T-helper 17 cell (primary cell): ENCODE data around the gene PLD2. TPM values are rescaled to one million over a fixed set of nuclear protein-coding genes. Genes with fewer than 3 reads are reported as not detected.

Experiments
- ATAC-seq: fragments of 150-1000 bp; cut with Tn5 transposase; 2 replicates; pipeline ENCODE4 v1.10.0; 2021; ENCODE audit warnings: mild to moderate bottlenecking, moderate library complexity
- DNase-seq, 3 donors: peaks; one replicate each; pipeline versions ENCODE4 v3.0.0 to v3.0.0-alpha.2; 2020 to 2021
- H3K9me3 ChIP-seq: one replicate; pipeline ENCODE4 v1.7.0; 2013; ENCODE audit warnings: low read length, mild to moderate bottlenecking; ENCODE audit not compliant: control insufficient read depth, poor library complexity, severe bottlenecking
- H3K27ac Mint-ChIP-seq: one replicate; pipeline ENCODE4 v1.8.0; 2022; ENCODE audit warnings: mild to moderate bottlenecking, moderate library complexity, mixed read lengths
- H3K27me3 Mint-ChIP-seq: one replicate; pipeline ENCODE4 v1.8.0; 2022; ENCODE audit warnings: mixed read lengths
- H3K36me3 Mint-ChIP-seq: one replicate; pipeline ENCODE4 v1.8.0; 2022; ENCODE audit warnings: low read depth, mixed read lengths
- H3K4me1 Mint-ChIP-seq: one replicate; pipeline ENCODE4 v1.8.0; 2022; ENCODE audit warnings: mild to moderate bottlenecking, mixed read lengths
- H3K4me3 Mint-ChIP-seq: one replicate; pipeline ENCODE4 v1.8.0; 2022; ENCODE audit warnings: mild to moderate bottlenecking, moderate library complexity, mixed read lengths
- total RNA-seq, 4 donors: library from RNA in 2 of 4; stranded (reverse) in 2 of 4; gene quantifications; one replicate each; pipeline ENCODE4 v1.2.3 and lab custom pipeline; 2022 to 2026

The PLD2 gene
- total RNA-seq, 2 donors from 2014 or later, result 30.6 to 32.8 TPM

DNA sequence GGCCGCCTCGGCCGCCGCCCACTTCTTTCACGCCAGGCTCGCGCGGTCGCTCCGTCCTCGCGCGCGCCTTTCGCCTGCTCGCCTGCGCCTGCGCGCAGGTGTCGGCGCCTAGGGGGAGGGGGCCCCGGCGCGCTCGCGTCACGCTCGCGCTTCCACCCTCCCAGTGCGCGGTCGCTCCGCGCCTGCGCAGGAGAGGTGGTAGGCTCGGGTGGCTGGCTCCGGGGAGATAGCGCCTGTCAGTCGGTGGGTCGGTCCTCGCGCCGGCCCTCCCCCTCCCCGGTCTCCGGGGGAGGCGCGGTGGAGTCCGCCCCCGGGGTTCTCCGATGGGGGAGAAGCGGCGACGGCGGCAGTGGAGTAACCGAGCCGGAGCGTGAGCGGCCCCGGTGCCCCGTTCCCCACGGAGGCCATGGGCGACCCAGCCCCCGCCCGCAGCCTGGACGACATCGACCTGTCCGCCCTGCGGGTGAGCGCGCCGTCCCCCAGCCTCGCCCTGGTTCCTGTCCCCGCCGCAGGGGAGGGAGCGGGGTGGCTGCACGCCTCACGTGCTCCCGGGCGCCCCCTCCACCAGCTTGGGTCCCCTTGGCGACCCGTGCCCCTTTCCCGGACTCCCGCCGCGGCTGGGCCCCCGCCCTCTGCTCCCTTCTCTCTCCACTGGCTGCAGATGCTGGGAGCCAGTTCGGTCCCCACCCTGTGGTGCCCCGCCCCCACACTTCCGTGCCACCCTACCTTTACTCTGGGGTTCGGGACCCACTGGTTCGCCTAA, 26.4 kb downstream of the PLD2 start, which contains the start of gene MINK1:
Gene MINK1 (plus strand): TSS at position 163 of the 763 bp plus-strand sequence. CDS start 244 bp downstream, at position 407.
- H3K9me3 ChIP-seq, result no peaks in the 10 kb centered on the region
- H3K27ac Mint-ChIP-seq, result peak within 1 kb of the TSS; percentile 94
- H3K4me3 Mint-ChIP-seq, result peak within 1 kb of the TSS; percentile 99
- DNase-seq (peak; percentile 81 to 91 (median 90)), ATAC-seq (peak; percentile 88)
- H3K27me3 Mint-ChIP-seq, result no peaks in the 10 kb centered on the region
- peaks cover 33% of the 10 kb centered on the region for H3K4me1 Mint-ChIP-seq
- H3K36me3 Mint-ChIP-seq, result peaks cover 8% of the 10 kb centered on the region

DNA sequence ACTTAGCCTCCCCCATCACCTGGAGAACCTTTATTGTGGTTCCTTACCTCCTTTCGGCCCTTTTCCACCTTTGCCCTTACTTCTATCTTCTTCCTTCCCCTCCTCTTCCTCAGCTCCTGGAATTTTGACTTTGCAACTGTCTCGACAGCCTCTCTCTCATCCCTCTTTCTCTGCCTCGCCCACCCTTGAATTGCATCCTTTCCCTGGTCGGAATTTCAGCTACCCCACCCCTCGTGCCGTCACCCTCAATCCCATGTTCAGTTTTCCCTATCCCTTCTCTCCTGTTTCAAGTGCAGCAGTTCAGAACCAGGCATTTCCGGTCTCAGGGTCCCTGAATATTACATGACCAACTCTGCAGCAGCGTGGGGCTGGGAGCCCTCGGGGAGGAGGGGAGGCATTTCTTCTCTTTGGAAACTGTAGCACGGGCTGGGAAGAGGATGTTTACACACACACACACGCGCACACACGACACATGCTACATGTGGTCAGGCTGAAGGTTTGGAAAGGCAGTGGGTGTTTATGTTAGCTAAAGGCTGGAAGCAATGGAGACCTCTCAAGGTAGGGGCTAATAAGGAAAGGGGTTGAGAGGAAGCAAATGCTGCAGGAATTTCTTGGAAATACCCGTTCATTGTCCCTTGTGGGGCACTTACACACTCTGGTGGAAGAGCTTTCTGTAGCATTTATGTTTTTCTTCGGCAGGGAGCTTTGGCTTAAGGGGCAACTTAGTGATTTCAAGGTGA, 27.2 kb downstream of the PLD2 start:
- no peaks in the 10 kb centered on the region for H3K9me3 ChIP-seq
- Mint-ChIP-seq H3K27me3 (no peaks in the 10 kb centered on the region), H3K36me3 (peaks cover 8% of the 10 kb centered on the region), H3K4me3 (peak overlapping the region; percentile 99), H3K4me1 (peaks cover 34% of the 10 kb centered on the region), H3K27ac (peak overlapping the region; percentile 94)
- no peak for DNase-seq
- ATAC-seq, result no peak

DNA sequence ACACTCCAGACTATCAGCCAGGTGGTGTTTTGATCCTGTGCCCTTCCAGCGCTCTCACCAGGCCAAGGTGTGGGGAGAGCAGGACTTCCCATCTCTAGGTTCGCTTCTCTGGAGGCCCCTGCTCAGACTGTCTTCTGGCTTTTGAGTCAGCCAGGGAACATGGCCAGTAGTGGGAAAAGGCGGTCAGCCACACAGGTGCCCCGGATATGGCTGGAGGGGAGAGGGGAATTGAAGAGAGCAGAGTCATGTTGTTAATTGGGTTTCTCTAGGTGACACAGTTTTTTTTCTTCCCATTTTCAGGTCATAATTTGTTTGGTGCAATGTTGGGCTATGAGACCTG, 27.7 kb downstream of the PLD2 start:
- Mint-ChIP-seq H3K4me3 (peak overlapping the region; percentile 99), H3K36me3 (peaks cover 8% of the 10 kb centered on the region), H3K27me3 (no peaks in the 10 kb centered on the region), H3K4me1 (peaks cover 39% of the 10 kb centered on the region), H3K27ac (peak overlapping the region; percentile 94)
- no peak for DNase-seq
- no peaks in the 10 kb centered on the region for H3K9me3 ChIP-seq
- no peak for ATAC-seq

DNA sequence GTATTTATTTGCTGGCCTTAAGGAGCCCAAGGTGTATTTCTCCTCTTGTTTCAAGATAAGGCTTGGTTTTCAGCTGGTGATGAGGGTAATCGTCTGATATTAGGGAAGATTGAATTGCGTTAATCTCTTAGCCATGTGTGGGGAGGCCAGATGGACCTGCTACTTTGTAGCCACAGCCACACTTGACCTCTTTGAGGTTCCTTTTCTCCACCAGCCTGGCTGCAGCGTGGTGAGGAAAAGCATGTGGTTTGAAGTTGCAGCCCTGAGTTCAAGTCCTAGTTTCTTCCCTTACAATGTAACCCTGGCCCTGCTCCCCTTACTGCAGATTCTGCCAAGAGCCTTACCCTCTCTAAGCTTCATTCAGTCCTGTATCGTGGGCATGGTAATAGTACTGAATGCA, 29.3 kb downstream of the PLD2 start:
- ATAC-seq (no peak), DNase-seq (no peak)
- Mint-ChIP-seq H3K27me3 (no peaks in the 10 kb centered on the region), H3K4me1 (peaks cover 55% of the 10 kb centered on the region), H3K4me3 (peak overlapping the region; percentile 68), H3K36me3 (peaks cover 8% of the 10 kb centered on the region), H3K27ac (peak overlapping the region; percentile 94)
- H3K9me3 ChIP-seq, result no peaks in the 10 kb centered on the region

DNA sequence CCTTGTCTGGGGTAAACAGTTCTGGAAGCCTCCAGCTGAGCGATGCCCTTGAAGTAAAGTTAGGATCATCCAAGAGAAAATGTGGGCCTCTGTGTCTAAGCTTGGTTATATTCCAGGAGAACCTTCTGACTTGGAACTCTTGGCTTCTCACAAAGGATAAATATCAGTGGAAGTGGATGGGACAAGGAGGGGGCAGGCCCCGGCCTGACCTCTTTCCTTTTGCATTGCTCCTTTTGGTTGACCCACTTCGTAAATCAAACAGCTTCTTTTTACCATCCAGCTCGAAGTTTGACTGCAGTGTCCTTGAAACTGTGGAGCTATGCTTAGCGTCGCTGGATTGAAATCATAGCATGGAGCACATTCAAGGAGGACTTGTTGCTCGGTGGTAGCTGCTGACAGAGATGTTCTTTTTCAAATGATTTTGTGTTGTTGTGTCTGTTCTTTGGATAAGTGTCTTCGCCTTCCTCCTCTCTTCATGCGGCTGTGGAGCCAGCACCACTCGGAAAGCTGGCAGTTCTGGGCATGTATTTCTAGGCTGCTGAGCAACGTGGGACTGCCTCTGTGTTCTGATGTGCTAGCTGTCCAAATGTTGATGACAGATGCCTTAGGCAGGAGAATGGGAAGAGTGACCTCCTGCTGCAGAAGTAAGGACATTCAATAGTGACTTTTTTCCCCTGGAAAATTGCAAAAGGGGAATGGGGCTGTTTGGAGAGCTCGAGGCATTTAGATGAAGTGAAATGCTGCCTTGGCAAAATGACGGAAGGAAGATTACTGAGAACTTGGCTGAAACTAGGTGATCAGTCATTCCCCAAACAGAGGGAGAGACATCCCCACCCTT, 30.7 kb downstream of the PLD2 start:
- H3K4me1 Mint-ChIP-seq, result peaks cover 60% of the 10 kb centered on the region
- ATAC-seq (no peak), DNase-seq (no peak)
- H3K4me3 Mint-ChIP-seq, result no peak overlapping the region
- H3K27me3 Mint-ChIP-seq, result no peaks in the 10 kb centered on the region
- H3K27ac Mint-ChIP-seq, result peak overlapping the region; percentile 68
- no peaks in the 10 kb centered on the region for H3K9me3 ChIP-seq
- H3K36me3 Mint-ChIP-seq, result peaks cover 8% of the 10 kb centered on the region

DNA sequence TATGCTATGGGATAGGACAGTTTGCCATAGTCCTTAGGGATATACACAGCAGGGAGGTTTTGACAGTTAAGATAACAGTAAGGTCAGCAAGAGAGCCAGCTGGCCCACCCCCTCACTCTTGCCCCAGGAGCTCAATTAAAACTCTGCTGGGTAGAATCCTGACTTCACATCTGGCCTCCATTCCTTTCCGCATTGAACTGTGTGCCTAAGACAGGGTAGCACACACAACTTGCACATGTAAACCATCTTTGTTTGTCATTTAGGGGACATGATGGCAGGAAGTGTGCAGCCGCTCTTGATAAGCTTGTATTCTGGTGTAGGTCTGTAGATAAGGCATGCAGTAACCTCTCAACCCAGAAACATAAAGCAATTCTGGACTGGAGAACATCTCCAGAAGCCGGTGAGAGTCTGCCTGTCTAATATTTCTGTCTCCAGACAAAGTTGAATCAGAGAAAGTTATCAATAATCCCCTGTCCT, 31.4 kb downstream of the PLD2 start:
- no peaks in the 10 kb centered on the region for H3K9me3 ChIP-seq
- Mint-ChIP-seq H3K27me3 (no peaks in the 10 kb centered on the region), H3K4me3 (no peak overlapping the region), H3K36me3 (peaks cover 8% of the 10 kb centered on the region), H3K27ac (peak overlapping the region; percentile 68), H3K4me1 (peaks cover 61% of the 10 kb centered on the region)
- DNase-seq (no peak), ATAC-seq (no peak)

DNA sequence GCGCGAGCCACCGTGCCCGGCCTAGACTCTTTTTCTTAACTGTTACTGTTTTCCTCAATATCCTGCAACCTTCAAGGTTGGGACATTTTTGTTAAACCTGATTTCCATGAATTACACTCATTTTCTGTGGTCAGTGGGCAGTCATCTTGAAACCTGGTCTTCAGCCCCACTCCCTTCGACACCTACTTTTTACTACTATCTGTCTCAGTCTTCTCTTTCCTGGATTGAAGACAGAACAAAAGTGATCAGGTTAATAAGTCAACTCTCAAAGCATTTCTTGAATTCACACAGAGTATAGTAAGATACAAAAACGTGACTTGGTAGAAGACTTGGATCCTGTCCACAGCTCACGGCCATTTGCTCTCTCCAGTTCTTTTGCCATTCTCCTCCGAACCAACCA, 32.3 kb downstream of the PLD2 start:
- no peak overlapping the region for H3K4me3 Mint-ChIP-seq
- peak overlapping the region; percentile 94 for H3K27ac Mint-ChIP-seq
- ATAC-seq (no peak), DNase-seq (no peak)
- no peaks in the 10 kb centered on the region for H3K27me3 Mint-ChIP-seq
- no peaks in the 10 kb centered on the region for H3K9me3 ChIP-seq
- peaks cover 4% of the 10 kb centered on the region for H3K36me3 Mint-ChIP-seq
- H3K4me1 Mint-ChIP-seq, result peaks cover 56% of the 10 kb centered on the region

DNA sequence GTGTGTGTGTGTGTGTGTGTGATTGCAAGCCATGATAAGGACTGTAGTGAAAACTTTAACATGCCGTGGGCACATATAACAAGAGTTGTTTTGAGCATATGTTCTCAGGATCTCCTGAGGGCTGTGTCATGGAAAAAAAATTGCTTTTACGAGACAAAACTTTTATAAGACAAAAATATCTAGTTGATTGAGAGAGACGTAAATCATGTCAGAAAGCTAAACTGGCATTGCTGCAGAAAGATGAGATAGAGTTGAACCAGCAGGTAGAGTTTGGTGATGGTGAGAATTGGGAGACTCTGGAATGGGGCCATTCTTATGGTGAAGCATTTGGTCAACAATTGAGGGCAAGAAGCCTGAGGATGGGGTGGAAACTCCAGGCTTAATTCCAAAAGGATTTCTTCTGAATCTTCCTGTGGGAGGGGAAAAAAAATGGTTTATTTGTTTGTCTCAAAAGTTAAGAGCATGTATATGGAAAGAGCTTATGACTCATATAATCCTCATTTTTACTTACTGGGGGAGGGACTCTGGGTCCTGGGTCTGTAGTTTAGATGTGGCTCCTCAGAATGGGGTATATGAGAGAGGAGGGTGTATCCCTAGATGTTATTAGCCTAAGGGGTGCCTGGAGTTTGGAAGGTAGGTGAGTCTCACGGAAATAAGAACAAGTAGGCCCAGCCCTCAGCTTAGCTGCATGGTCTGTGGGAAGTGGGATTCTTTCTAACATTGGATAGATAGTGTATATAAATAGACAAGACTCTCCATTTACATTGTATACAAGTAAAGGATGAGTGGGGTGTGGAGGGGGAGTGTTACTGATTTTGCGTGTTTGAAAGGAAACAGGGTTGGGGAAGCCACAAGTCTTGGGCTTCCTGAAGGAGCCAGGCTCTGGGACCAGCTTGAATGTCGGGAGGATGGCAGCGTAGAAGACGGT, 33.3 kb downstream of the PLD2 start:
- Mint-ChIP-seq H3K36me3 (peaks cover 3% of the 10 kb centered on the region), H3K27me3 (no peaks in the 10 kb centered on the region), H3K4me3 (peak overlapping the region; percentile 60), H3K4me1 (peaks cover 54% of the 10 kb centered on the region), H3K27ac (peak overlapping the region; percentile 94)
- DNase-seq (no peak), ATAC-seq (peak; percentile 9)
- H3K9me3 ChIP-seq, result no peaks in the 10 kb centered on the region

DNA sequence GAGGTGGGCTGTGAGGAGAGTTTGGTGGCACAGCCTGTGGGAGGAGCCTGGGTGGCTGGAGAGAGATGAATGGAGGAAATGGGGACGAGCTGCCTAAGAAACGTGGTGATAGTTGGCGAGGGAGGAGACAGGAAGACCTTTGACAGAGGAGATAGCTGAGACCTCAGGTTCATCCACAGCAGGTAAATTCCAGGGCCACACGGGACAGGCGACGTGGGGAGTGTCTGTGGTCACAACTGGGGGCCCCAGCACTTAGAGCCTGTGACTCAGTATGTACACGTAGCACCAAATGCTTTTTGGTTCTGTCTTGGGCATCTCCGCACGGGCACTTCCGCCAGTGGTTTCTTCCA, 33.9 kb downstream of the PLD2 start:
- H3K4me1 Mint-ChIP-seq, result peaks cover 54% of the 10 kb centered on the region
- DNase-seq, result no peak
- H3K27me3 Mint-ChIP-seq, result no peaks in the 10 kb centered on the region

DNA sequence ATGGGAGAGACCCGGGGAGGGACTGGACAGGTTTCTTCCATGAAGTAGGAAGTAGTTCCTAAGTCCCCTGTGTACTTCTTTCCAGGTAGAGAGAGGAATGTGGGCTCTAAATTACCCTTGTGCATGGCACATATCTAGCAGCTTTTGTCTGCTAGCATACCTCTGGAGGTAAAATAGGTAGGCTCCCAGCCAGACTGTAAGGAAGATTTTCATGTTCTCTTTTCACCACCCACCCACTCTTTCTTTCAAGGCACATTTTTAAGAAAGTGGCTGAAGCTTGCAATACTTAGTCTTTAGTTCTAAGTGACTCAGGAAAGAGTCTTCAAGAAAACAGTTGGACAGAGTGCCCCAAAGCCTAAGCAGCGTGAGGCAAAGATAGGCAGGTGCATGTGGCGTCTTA, 35.4 kb downstream of the PLD2 start:
- H3K36me3 Mint-ChIP-seq, result peaks cover 3% of the 10 kb centered on the region
- ATAC-seq (no peak), DNase-seq (no peak)
- no peak overlapping the region for H3K4me3 Mint-ChIP-seq
- peaks cover 51% of the 10 kb centered on the region for H3K4me1 Mint-ChIP-seq
- no peaks in the 10 kb centered on the region for H3K27me3 Mint-ChIP-seq
- peak overlapping the region; percentile 74 for H3K27ac Mint-ChIP-seq
- no peaks in the 10 kb centered on the region for H3K9me3 ChIP-seq

More for the DNA sequence above, 33.9 kb downstream of the PLD2 start:
- H3K36me3 Mint-ChIP-seq, result peaks cover 3% of the 10 kb centered on the region
- peak overlapping the region; percentile 94 for H3K27ac Mint-ChIP-seq
- H3K4me3 Mint-ChIP-seq, result peak overlapping the region; percentile 60
- peak; percentile 88 for ATAC-seq
- H3K9me3 ChIP-seq, result no peaks in the 10 kb centered on the region

DNA sequence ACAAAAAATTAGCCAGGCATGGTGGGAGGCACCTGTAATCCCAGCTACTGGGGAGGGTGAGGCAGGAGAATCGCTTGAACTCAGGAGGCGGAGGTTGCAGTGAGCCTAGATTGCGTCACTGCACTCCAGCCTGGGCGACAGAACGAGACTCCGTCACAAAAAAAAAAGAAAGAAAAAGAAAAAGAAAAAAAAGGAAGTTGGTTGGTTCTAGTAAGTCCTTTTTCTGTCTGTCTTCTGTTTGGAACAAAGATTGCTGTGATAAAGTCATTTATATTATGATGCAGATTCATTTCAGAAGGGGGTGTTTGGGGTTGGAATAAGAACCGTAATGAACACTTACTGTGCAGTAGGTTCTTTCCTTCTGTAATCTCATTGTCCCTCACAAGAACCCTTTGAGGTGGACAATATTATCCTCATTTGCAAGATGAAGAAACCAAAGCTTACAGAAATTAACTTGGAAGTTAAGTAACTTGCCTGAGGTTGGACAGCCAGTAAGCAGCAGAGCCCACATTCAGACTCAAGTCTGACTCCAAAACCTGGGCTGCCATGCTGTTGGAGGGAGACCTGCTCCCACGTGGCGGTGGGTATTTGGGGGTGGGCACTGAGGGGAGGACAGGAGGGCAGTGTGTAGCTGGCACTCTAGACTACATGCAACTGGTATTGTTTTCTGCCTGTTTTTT, 36.5 kb downstream of the PLD2 start:
- DNase-seq (no peak), ATAC-seq (no peak)
- no peak overlapping the region for H3K4me3 Mint-ChIP-seq
- H3K9me3 ChIP-seq, result no peaks in the 10 kb centered on the region
- H3K4me1 Mint-ChIP-seq, result peaks cover 49% of the 10 kb centered on the region
- no peaks in the 10 kb centered on the region for H3K36me3 Mint-ChIP-seq
- H3K27ac Mint-ChIP-seq, result peak overlapping the region; percentile 74
- H3K27me3 Mint-ChIP-seq, result no peaks in the 10 kb centered on the region

DNA sequence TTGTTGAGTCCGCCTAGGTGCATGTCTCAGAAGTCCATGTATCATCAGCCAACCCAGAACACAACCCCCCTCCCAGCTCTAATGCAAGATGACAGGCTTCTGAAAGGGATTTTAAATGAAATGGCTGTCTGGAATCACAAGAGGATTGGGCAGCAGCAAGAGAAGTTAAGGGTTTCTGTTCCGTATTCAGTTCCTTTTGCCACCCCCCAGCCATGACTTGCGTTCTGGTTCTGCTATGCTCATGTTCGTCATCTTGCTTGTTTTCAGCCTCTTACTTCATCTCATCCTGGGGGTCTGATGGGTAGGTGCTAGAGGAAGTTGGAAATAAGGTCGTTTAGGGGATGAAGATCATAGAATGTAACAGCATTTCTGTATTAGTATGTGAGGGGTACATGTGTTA, 38.2 kb downstream of the PLD2 start:
- no peak for DNase-seq
- H3K4me1 Mint-ChIP-seq, result peaks cover 49% of the 10 kb centered on the region
- H3K4me3 Mint-ChIP-seq, result no peak overlapping the region

More for the DNA sequence above, 38.2 kb downstream of the PLD2 start:
- H3K27me3 Mint-ChIP-seq, result no peaks in the 10 kb centered on the region
- no peak for ATAC-seq
- peak overlapping the region; percentile 3 for H3K27ac Mint-ChIP-seq
- H3K36me3 Mint-ChIP-seq, result peaks cover 2% of the 10 kb centered on the region
- no peaks in the 10 kb centered on the region for H3K9me3 ChIP-seq
